Measurements from ENCODE around the gene ARHGAP28.

Gene ARHGAP28

DNA sequence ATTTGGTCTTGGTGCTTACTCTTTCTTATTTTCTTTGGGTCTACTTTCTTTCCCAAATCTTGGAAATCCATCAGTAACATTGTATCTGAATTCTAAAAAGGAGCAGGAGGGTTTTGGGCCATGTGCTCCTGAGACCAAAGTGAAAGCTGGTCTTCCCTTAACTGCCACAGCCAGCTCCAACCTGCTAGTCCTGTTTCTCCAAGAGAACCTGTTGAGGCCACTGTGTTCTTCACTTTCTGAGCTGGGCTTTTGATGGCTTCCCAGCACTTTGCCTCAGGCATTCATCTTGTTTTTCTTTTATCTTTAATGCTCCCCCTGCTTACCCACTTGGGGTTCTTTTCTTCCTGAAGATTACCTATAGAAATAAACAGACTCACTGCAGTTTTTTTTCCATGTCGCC is 53.3 kb downstream of the ARHGAP28 start:
- no peaks in the 10 kb centered on the region for H3K9me3 ChIP-seq (ENCODE audit: severe bottlenecking)
- TF ChIP-seq, protein P1, sequence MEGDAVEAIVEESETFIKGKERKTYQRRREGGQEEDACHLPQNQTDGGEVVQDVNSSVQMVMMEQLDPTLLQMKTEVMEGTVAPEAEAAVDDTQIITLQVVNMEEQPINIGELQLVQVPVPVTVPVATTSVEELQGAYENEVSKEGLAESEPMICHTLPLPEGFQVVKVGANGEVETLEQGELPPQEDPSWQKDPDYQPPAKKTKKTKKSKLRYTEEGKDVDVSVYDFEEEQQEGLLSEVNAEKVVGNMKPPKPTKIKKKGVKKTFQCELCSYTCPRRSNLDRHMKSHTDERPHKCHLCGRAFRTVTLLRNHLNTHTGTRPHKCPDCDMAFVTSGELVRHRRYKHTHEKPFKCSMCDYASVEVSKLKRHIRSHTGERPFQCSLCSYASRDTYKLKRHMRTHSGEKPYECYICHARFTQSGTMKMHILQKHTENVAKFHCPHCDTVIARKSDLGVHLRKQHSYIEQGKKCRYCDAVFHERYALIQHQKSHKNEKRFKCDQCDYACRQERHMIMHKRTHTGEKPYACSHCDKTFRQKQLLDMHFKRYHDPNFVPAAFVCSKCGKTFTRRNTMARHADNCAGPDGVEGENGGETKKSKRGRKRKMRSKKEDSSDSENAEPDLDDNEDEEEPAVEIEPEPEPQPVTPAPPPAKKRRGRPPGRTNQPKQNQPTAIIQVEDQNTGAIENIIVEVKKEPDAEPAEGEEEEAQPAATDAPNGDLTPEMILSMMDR (IDR thresholded peaks at IDR 0.05; ENCODE audit: poor library complexity, severe bottlenecking), result no peak
- no peak for ATAC-seq (ENCODE audit: low read depth)
- DNase-seq (ENCODE audit: low spot score), result no peak
- no peaks in the 10 kb centered on the region for H3K4me1 ChIP-seq (ENCODE audit: insufficient read depth, poor library complexity, severe bottlenecking)
- H3K4me3 ChIP-seq (ENCODE audit: severe bottlenecking), result no peak overlapping the region
- H3K27me3 ChIP-seq (ENCODE audit: insufficient read depth, poor library complexity, severe bottlenecking), result no peaks in the 10 kb centered on the region
- no peak overlapping the region for H3K27ac ChIP-seq (ENCODE audit: poor library complexity, severe bottlenecking)
- no peaks in the 10 kb centered on the region for H3K36me3 ChIP-seq (ENCODE audit: low read depth)

- no peak for ATAC-seq (ENCODE audit: low read depth)
Observed at GRCh38 chr18:6784046-6784445, 54.5 kb downstream of the ARHGAP28 start.

DNA sequence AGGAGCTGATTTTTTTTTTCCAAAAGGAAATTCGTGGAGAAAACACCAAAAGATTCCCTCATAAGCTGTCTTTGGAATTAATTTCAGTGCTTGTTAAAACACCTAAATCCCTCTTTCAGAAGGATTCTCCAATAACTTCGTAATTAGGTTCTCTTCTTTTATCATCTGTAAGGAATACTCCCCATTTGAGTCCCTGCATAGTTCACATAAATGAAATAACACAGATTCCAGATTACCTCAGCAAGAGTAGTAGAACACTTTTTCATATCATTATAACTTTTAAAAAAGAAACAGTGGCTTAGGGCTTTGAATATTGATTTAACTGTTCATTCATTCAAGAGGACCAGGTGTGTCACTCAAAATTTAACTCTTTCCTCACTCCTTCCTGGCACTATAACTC is 55.5 kb downstream of the ARHGAP28 start:
- no peaks in the 10 kb centered on the region for H3K9me3 ChIP-seq (ENCODE audit: severe bottlenecking)
- H3K4me1 ChIP-seq (ENCODE audit: insufficient read depth, poor library complexity, severe bottlenecking), result no peaks in the 10 kb centered on the region
- TF ChIP-seq, protein P1 (IDR thresholded peaks at IDR 0.05; ENCODE audit: poor library complexity, severe bottlenecking), result no peak
- no peaks in the 10 kb centered on the region for H3K36me3 ChIP-seq (ENCODE audit: low read depth)
- H3K4me3 ChIP-seq (ENCODE audit: severe bottlenecking), result no peak overlapping the region
- no peak overlapping the region for H3K27ac ChIP-seq (ENCODE audit: poor library complexity, severe bottlenecking)
- no peak for DNase-seq (ENCODE audit: low spot score)
- ATAC-seq (ENCODE audit: low read depth), result no peak
- no peaks in the 10 kb centered on the region for H3K27me3 ChIP-seq (ENCODE audit: insufficient read depth, poor library complexity, severe bottlenecking)

More at GRCh38 chr18:6784046-6784445, 54.5 kb downstream of the ARHGAP28 start:
- Histone ChIP-seq H3K4me1 (ENCODE audit: insufficient read depth, poor library complexity, severe bottlenecking) (no peaks in the 10 kb centered on the region), H3K36me3 (ENCODE audit: low read depth) (no peaks in the 10 kb centered on the region), H3K4me3 (ENCODE audit: severe bottlenecking) (no peak overlapping the region), H3K9me3 (ENCODE audit: severe bottlenecking) (no peaks in the 10 kb centered on the region), H3K27ac (ENCODE audit: poor library complexity, severe bottlenecking) (no peak overlapping the region), H3K27me3 (ENCODE audit: insufficient read depth, poor library complexity, severe bottlenecking) (no peaks in the 10 kb centered on the region)
- DNase-seq (ENCODE audit: low spot score), result no peak
- TF ChIP-seq, protein P1 (IDR thresholded peaks at IDR 0.05; ENCODE audit: poor library complexity, severe bottlenecking), result no peak

GRCh38 chr18:6785411-6785810 is 55.9 kb downstream of the ARHGAP28 start:
- no peak overlapping the region for H3K4me3 ChIP-seq (ENCODE audit: severe bottlenecking)
- no peaks in the 10 kb centered on the region for H3K9me3 ChIP-seq (ENCODE audit: severe bottlenecking)
- no peaks in the 10 kb centered on the region for H3K27me3 ChIP-seq (ENCODE audit: insufficient read depth, poor library complexity, severe bottlenecking)
- no peaks in the 10 kb centered on the region for H3K4me1 ChIP-seq (ENCODE audit: insufficient read depth, poor library complexity, severe bottlenecking)
- ATAC-seq (ENCODE audit: low read depth), result no peak
- DNase-seq (ENCODE audit: low spot score), result no peak
- H3K27ac ChIP-seq (ENCODE audit: poor library complexity, severe bottlenecking), result no peak overlapping the region
- H3K36me3 ChIP-seq (ENCODE audit: low read depth), result no peaks in the 10 kb centered on the region
- TF ChIP-seq, protein P1 (IDR thresholded peaks at IDR 0.05; ENCODE audit: poor library complexity, severe bottlenecking), result no peak

DNA sequence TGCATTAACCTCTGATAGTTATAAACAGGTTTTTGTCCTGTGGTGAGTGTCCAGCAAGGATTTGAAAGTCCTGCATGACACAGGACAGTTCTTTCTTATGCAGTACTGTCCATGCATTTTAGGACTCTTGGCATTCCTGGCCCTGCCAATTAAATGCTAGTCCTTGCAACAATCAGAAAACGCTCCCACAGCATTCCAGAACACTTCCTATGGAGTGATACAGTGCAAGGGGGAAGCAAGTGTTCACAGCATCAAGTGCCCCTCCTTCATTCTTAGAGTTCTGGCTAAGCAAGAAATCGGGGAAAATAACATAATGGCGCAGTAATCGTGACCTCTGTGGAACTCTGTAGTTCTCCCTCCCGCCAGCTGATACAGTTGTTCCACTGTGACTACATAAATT is 62.9 kb downstream of the ARHGAP28 start:
- ATAC-seq (ENCODE audit: low read depth) (no peak), DNase-seq (ENCODE audit: low spot score) (no peak)
- Histone ChIP-seq H3K27me3 (ENCODE audit: insufficient read depth, poor library complexity, severe bottlenecking) (no peaks in the 10 kb centered on the region), H3K36me3 (ENCODE audit: low read depth) (no peaks in the 10 kb centered on the region), H3K4me3 (ENCODE audit: severe bottlenecking) (no peak overlapping the region), H3K9me3 (ENCODE audit: severe bottlenecking) (no peaks in the 10 kb centered on the region), H3K27ac (ENCODE audit: poor library complexity, severe bottlenecking) (no peak overlapping the region), H3K4me1 (ENCODE audit: insufficient read depth, poor library complexity, severe bottlenecking) (no peaks in the 10 kb centered on the region)
- TF ChIP-seq, protein P1 (IDR thresholded peaks at IDR 0.05; ENCODE audit: poor library complexity, severe bottlenecking), result no peak

Data from RWPE2 (cell line).